Measurements from ENCODE around the gene ZBTB8OS.
"Not testable (repeated sequence)": the region's sequence is repeated elsewhere in the genome, so short reads cannot be mapped to it uniquely, and the experiment has no call there.

The ZBTB8OS gene

GRCh38 chr1:32685498-32685897, 35.1 kb upstream of the ZBTB8OS start:
- ChIA-PET CTCF (interaction anchor here (0.6 to 4.2 kb wide), 2 partner anchors 88 to 1136 kb away, joined by 3 to 16 read pairs; no protein-coding TSS in a partner anchor), POLR2A (interaction anchor here (0.6 to 1.2 kb wide), 3 partner anchors 10 to 261 kb away, joined by 3 to 4 read pairs (median 3); partner anchors contain the start of genes RBBP4 and ZBTB8OS)
- DNase-seq (ENCODE audit: low read depth, low spot score): no peak
- H3K4me3 ChIP-seq (ENCODE audit: low read depth, low read length): no peak overlapping the region
- TF ChIP-seq CTCF (IDR thresholded peaks at IDR 0.05; ENCODE audit: insufficient read depth, low read length, missing control alignments): no peak

DNA sequence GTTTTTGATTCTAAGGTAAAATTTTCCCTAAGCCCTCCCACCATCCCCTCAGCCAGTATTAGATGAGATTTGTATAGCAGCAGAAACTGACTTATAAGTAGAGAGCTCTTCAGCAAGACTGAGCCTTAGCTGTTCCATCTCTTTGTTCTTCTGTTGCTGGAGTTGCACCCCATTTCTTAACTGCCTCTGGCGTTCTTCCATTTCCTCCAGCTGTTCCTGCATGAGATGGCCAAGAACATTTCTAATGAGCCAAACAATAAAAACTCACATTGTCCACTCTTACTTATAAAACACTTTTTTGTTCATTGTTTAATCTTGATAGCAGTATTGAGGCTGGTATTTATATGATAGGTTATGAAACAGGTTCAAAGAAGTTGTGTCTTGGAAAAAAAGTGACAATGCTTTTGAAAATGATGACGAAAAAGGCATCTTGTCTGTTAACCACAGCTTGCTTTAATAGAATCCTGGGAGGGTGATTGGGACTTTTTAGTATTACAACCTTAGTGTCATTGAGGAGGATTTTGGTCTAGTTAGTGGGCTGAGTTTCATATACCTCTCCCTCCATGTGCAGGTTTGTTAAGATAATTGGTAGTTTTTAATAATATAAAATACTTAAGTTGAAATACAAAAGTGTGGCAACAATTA, 33.9 kb upstream of the ZBTB8OS start:
- ChIA-PET CTCF (interaction anchor here (1.1 kb wide), 1 partner anchor 89 kb away, joined by 3 read pairs; no protein-coding TSS in a partner anchor), POLR2A (interaction anchor here (2.1 kb wide), 1 partner anchor 33 kb away, joined by 4 read pairs; the partner anchor contains the start of gene RBBP4)
- no peak for TF ChIP-seq CTCF (IDR thresholded peaks at IDR 0.05; ENCODE audit: insufficient read depth, low read length, missing control alignments)
- DNase-seq (ENCODE audit: low read depth, low spot score): no peak
- no peak overlapping the region for H3K4me3 ChIP-seq (ENCODE audit: low read depth, low read length)

GRCh38 chr1:32683397-32683796, 33.0 kb upstream of the ZBTB8OS start:
- CTCF ChIA-PET: no interaction called here
- POLR2A ChIA-PET: interaction anchor here (1.5 to 2.1 kb wide), 2 partner anchors 8 to 33 kb away, joined by 3 to 4 read pairs; partner anchors contain the start of gene RBBP4
- DNase-seq (ENCODE audit: low read depth, low spot score): no peak
- no peak overlapping the region for H3K4me3 ChIP-seq (ENCODE audit: low read depth, low read length)
- no peak for TF ChIP-seq CTCF (IDR thresholded peaks at IDR 0.05; ENCODE audit: insufficient read depth, low read length, missing control alignments)

- no peak for DNase-seq (ENCODE audit: low read depth, low spot score)
- no peak overlapping the region for H3K4me3 ChIP-seq (ENCODE audit: low read depth, low read length)
- no peak for TF ChIP-seq CTCF (IDR thresholded peaks at IDR 0.05; ENCODE audit: insufficient read depth, low read length, missing control alignments)
- CTCF ChIA-PET: no interaction called here
- POLR2A ChIA-PET: interaction anchor here (0.8 to 1.5 kb wide), 2 partner anchors 10 to 13 kb away, joined by 3 read pairs; no protein-coding TSS in a partner anchor
These were observed 31.6 kb upstream of the ZBTB8OS start for GRCh38 chr1:32681999-32682398.

GRCh38 chr1:32681509-32681908, 31.2 kb upstream of the ZBTB8OS start:
- no peak for TF ChIP-seq CTCF (IDR thresholded peaks at IDR 0.05; ENCODE audit: insufficient read depth, low read length, missing control alignments)
- ChIA-PET CTCF (no interaction called here), POLR2A (interaction anchor here (0.8 kb wide), 1 partner anchor 14 kb away, joined by 3 read pairs; no protein-coding TSS in a partner anchor)
- no peak overlapping the region for H3K4me3 ChIP-seq (ENCODE audit: low read depth, low read length)
- DNase-seq (ENCODE audit: low read depth, low spot score): no peak

GRCh38 chr1:32680642-32681041, 30.3 kb upstream of the ZBTB8OS start:
- CTCF ChIA-PET: no interaction called here
- no peak for TF ChIP-seq CTCF (IDR thresholded peaks at IDR 0.05; ENCODE audit: insufficient read depth, low read length, missing control alignments)
- H3K4me3 ChIP-seq (ENCODE audit: low read depth, low read length): no peak overlapping the region
- POLR2A ChIA-PET: no interaction called here
- no peak for DNase-seq (ENCODE audit: low read depth, low spot score)

- DNase-seq (ENCODE audit: low read depth, low spot score); H3K4me3 ChIP-seq (ENCODE audit: low read depth, low read length); POLR2A ChIA-PET: not testable (repeated sequence)
- CTCF ChIA-PET: interaction anchor here (0.9 to 1.6 kb wide), 3 partner anchors 8 to 160 kb away, joined by 4 to 5 read pairs (median 5); no protein-coding TSS in a partner anchor
These were observed 29.6 kb upstream of the ZBTB8OS start for GRCh38 chr1:32679993-32680392.
